ENCODE results near the gene MIB2. TPM values are rescaled to one million over a fixed set of nuclear protein-coding genes. Genes with fewer than 3 reads are reported as not detected.
A peak's percentile ranks its signal among the peaks of the same experiment; 100 is the strongest.

MIB2 gene
- total RNA-seq, 4 donors from 2014 or later: 80.0 to 99.8 (median 96.6) TPM

GRCh38 chr1:1678581-1679380, 63.5 kb downstream of the MIB2 start:
- H3K9me3 ChIP-seq: no peaks in the 10 kb centered on the region
- no peak overlapping the region for H3K4me3 ChIP-seq
- H3K27ac ChIP-seq: peak overlapping the region; percentile 41 to 66 (median 54)
- H3K27me3 ChIP-seq: no peaks in the 10 kb centered on the region
- intact Hi-C loops (cut with DNase I): no loop called here
- TF ChIP-seq POLR2A (IDR thresholded peaks at IDR 0.05): no peak
- TF ChIP-seq, protein P1, sequence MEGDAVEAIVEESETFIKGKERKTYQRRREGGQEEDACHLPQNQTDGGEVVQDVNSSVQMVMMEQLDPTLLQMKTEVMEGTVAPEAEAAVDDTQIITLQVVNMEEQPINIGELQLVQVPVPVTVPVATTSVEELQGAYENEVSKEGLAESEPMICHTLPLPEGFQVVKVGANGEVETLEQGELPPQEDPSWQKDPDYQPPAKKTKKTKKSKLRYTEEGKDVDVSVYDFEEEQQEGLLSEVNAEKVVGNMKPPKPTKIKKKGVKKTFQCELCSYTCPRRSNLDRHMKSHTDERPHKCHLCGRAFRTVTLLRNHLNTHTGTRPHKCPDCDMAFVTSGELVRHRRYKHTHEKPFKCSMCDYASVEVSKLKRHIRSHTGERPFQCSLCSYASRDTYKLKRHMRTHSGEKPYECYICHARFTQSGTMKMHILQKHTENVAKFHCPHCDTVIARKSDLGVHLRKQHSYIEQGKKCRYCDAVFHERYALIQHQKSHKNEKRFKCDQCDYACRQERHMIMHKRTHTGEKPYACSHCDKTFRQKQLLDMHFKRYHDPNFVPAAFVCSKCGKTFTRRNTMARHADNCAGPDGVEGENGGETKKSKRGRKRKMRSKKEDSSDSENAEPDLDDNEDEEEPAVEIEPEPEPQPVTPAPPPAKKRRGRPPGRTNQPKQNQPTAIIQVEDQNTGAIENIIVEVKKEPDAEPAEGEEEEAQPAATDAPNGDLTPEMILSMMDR (IDR thresholded peaks at IDR 0.05): peak in 4 of 6 experiments; percentile 26 to 61 (median 44)
- no peak for DNase-seq
- peaks cover 9 to 31% (median 19%) of the 10 kb centered on the region in 3 donors for H3K4me1 ChIP-seq
- WGBS, 2 donors: 41% methylated on average over 14 of the region's 24 CpGs; no CpG with 5 or more reads in 1 of the 2 donors
- peaks cover 0 to 28% (median 0%) of the 10 kb centered on the region in 3 donors for H3K36me3 ChIP-seq

Other genes starting within 250 kb of the MIB2 start
- gene AURKAIP1, start 240.3 kb upstream of the MIB2 start, total RNA-seq: 100 to 1,000 TPM in 3 of 4 donors, 10 to 100 TPM in 1; 92.7 to 134 (median 123) TPM
- 100 to 1,000 TPM in 2 of 4 donors, 10 to 100 TPM in 2; 42.5 to 213 (median 104) TPM for gene CCNL2, start 216.2 kb upstream of the MIB2 start, total RNA-seq
- gene MRPL20, start 208.2 kb upstream of the MIB2 start, total RNA-seq: 100 to 1,000 TPM in 3 of 4 donors, 10 to 100 TPM in 1; 98.0 to 157 (median 116) TPM
- 10 to 100 TPM in 2 of 4 donors, 1 to 10 TPM in 2; 4.7 to 28.3 (median 14.4) TPM for gene ANKRD65, start 194.2 kb upstream of the MIB2 start, total RNA-seq
- gene VWA1, start 179.8 kb upstream of the MIB2 start, total RNA-seq: 10 to 100 TPM; 20.0 to 55.0 (median 34.6) TPM
- gene ATAD3C, start 165.8 kb upstream of the MIB2 start, total RNA-seq: under 1 TPM; under 0.01 to 1.00 (median 0.28) TPM
- gene ATAD3B, start 143.7 kb upstream of the MIB2 start, total RNA-seq: 10 to 100 TPM in 3 of 4 donors, 1 to 10 TPM in 1; 9.9 to 40.1 (median 24.1) TPM
- gene ATAD3A, start 103.3 kb upstream of the MIB2 start, total RNA-seq: 10 to 100 TPM; 27.0 to 53.8 (median 32.6) TPM
- gene TMEM240, start 74.9 kb upstream of the MIB2 start, total RNA-seq: 1 to 10 TPM in 1 of 4 donors, not detected in 3; 2.7 TPM
- gene SSU72, start 40.6 kb upstream of the MIB2 start, total RNA-seq: 100 to 1,000 TPM in 3 of 4 donors, 10 to 100 TPM in 1; 98.4 to 125 (median 124) TPM
- 10 to 100 TPM in 1 of 4 donors, 1 to 10 TPM in 3; 5.8 to 15.6 (median 7.9) TPM for gene FNDC10, start 15.4 kb upstream of the MIB2 start, total RNA-seq
- 1 to 10 TPM in 3 of 4 donors, under 1 TPM in 1; 0.49 to 7.6 (median 2.7) TPM for gene MMP23B, start 16.7 kb downstream of the MIB2 start, total RNA-seq
- 10 to 100 TPM; 10.1 to 17.2 (median 13.7) TPM for gene CDK11B, start 43.5 kb downstream of the MIB2 start, total RNA-seq
- gene SLC35E2B, start 77.3 kb downstream of the MIB2 start, total RNA-seq: 10 to 100 TPM; 13.2 to 34.3 (median 25.7) TPM
- gene CDK11A, start 108.9 kb downstream of the MIB2 start, total RNA-seq: 10 to 100 TPM; 12.7 to 32.2 (median 22.4) TPM
- gene NADK, start 163.0 kb downstream of the MIB2 start, total RNA-seq: 10 to 100 TPM; 36.1 to 57.6 (median 39.5) TPM

Data from esophagus squamous epithelium (tissue), 5 donors.